Transverse colon (tissue), 4 donors: Measurements from ENCODE around the gene JARID2. TPM values are rescaled to one million over a fixed set of nuclear protein-coding genes. Genes with fewer than 3 reads are reported as not detected.

Source experiments
- DNase-seq: peaks from one replicate; pipeline ENCODE4 v3.0.0-alpha.2; 2019
- H3K27ac ChIP-seq, 4 donors: fragments of 200-600 bp; sonication (generic); 2 replicates each; pipeline ENCODE4 v1.5.1; 2016 to 2018; ENCODE audit warnings: inconsistent platforms in 4 of 4
- H3K27me3 ChIP-seq: fragments of 200-600 bp; sonication (generic); 2 replicates; pipeline ENCODE4 v1.5.1; 2017; ENCODE audit warnings: inconsistent platforms
- H3K36me3 ChIP-seq, 4 donors: fragments of 200-600 bp; sonication (generic); 2 replicates each; pipeline ENCODE4 v1.5.1; 2017 to 2019; ENCODE audit warnings: inconsistent platforms in 4 of 4
- H3K4me1 ChIP-seq, 4 donors: fragments of 200-600 bp; sonication (generic); 2 replicates each; pipeline ENCODE4 v1.5.1; 2017 to 2020; ENCODE audit warnings: inconsistent platforms in 4 of 4
- H3K4me3 ChIP-seq, 4 donors: fragments of 200-600 bp; sonication (generic); 1 replicate in 1 of 4; 2 replicates in 3 of 4; pipeline versions ENCODE4 v1.5.1 to v1.6.1; 2017 to 2019; ENCODE audit warnings: inconsistent platforms in 4 of 4
- H3K9me3 ChIP-seq, 2 donors: fragments of 200-600 bp; sonication (generic); 2 replicates each; pipeline ENCODE4 v1.5.1; 2017 to 2019; ENCODE audit warnings: inconsistent platforms in 2 of 2
- EP300 ChIP-seq: sonication (generic); formaldehyde crosslinking; IDR thresholded peaks from one replicate; pipeline ENCODE4 v1.6.1; 2017; ENCODE audit warnings: antibody characterized with exemption, low read depth
- POLR2A ChIP-seq: fragments of 450-650 bp; IDR thresholded peaks from one replicate; pipeline ENCODE4 v1.6.1; 2016; ENCODE audit warnings: antibody characterized with exemption, mild to moderate bottlenecking, moderate library complexity
- POLR2AphosphoS5 ChIP-seq, 3 donors: sonication (generic); formaldehyde crosslinking; IDR thresholded peaks; one replicate each; pipeline ENCODE4 v1.6.1; 2016; ENCODE audit warnings: antibody characterized with exemption in 3 of 3
- WGBS, 2 donors: methylation state at CpG; one replicate each; pipeline ENCODE4 v1.1.5; 2018; ENCODE audit warnings: low coverage in 1 of 2; 5-methylcytosine and 5-hydroxymethylcytosine counted together
- in situ Hi-C, 4 donors: fragments of 200-750 bp; cut with MboI; loops; one replicate each; pipeline versions ENCODE4 v1.15.0 to v1.15.1; 2017; ENCODE audit warnings: low sequenced_read_pairs in 3 of 4, low pct_ligation_motif_present in 1 of 4, low pct_unique_long_range_greater_than_20kb in 1 of 4
- intact Hi-C: fragments of 100-400 bp; cut with DNase I; formaldehyde crosslinking; loops from one replicate; pipeline ENCODE4 v1.15.1; 2023; ENCODE audit warnings: low total_unique reads
- total RNA-seq, 4 donors: library from RNA; depleted of rRNA; stranded (reverse); fragments of >200 nt; gene quantifications; one replicate each; pipeline ENCODE4 v1.1.0, GENCODE V29; 2016
- TF ChIP-seq, protein P1 (sequence below), 5 experiments: fragments of 200-600 bp in 3 of 5; fragments of 450-650 bp in 2 of 5; sonication (generic) in 3 of 5; IDR thresholded peaks; 1 replicate in 2 of 5; 2 replicates in 3 of 5; pipeline ENCODE4 v1.5.1; 2016 to 2017; ENCODE audit warnings: antibody characterized with exemption in 5 of 5, inconsistent platforms in 3 of 5, mild to moderate bottlenecking in 2 of 5, moderate library complexity in 1 of 5

The JARID2 gene
- total RNA-seq, 4 donors from 2014 or later = 9.4 to 18.7 (median 10.9) TPM

DNA sequence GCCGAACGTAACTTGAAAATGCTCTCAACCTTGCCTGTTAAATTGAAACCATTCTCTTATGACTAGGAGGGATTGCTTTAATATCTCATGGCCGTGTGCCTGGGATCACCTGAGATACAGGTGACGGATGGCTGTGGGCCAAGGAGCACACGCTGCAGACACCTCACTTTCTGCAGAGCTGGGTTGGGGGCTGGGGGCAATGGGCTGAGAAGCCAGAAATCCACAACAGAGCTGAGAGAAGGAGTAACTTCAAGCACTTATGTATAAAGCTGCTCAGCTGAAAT lies 246.1 kb downstream of the JARID2 start:
- Histone ChIP-seq H3K4me1 (peaks cover 3 to 14% (median 6%) of the 10 kb centered on the region in 4 donors), H3K27me3 (no peaks in the 10 kb centered on the region), H3K27ac (peak overlapping the region in 1 of 4 donors; percentile 6), H3K36me3 (peaks cover 0 to 18% (median 4%) of the 10 kb centered on the region in 4 donors), H3K9me3 (no peaks in the 10 kb centered on the region), H3K4me3 (no peak overlapping the region)
- intact Hi-C loops = loop anchor here (10.0 kb wide), 2 partner anchors 247 to 1277 kb away; partner anchors contain the start of gene JARID2
- TF ChIP-seq, protein P1, sequence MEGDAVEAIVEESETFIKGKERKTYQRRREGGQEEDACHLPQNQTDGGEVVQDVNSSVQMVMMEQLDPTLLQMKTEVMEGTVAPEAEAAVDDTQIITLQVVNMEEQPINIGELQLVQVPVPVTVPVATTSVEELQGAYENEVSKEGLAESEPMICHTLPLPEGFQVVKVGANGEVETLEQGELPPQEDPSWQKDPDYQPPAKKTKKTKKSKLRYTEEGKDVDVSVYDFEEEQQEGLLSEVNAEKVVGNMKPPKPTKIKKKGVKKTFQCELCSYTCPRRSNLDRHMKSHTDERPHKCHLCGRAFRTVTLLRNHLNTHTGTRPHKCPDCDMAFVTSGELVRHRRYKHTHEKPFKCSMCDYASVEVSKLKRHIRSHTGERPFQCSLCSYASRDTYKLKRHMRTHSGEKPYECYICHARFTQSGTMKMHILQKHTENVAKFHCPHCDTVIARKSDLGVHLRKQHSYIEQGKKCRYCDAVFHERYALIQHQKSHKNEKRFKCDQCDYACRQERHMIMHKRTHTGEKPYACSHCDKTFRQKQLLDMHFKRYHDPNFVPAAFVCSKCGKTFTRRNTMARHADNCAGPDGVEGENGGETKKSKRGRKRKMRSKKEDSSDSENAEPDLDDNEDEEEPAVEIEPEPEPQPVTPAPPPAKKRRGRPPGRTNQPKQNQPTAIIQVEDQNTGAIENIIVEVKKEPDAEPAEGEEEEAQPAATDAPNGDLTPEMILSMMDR (IDR thresholded peaks at IDR 0.05) = no peak
- no peak for TF ChIP-seq POLR2A
- DNase-seq = no peak
- in situ Hi-C loops = loop anchor here in 3 of 4 donors (25.0 kb wide), 1 partner anchor 1280 kb away; no protein-coding TSS in a partner anchor
- WGBS, 2 donors = 76 to 90% methylated on average over 5 of the region's 5 CpGs

DNA sequence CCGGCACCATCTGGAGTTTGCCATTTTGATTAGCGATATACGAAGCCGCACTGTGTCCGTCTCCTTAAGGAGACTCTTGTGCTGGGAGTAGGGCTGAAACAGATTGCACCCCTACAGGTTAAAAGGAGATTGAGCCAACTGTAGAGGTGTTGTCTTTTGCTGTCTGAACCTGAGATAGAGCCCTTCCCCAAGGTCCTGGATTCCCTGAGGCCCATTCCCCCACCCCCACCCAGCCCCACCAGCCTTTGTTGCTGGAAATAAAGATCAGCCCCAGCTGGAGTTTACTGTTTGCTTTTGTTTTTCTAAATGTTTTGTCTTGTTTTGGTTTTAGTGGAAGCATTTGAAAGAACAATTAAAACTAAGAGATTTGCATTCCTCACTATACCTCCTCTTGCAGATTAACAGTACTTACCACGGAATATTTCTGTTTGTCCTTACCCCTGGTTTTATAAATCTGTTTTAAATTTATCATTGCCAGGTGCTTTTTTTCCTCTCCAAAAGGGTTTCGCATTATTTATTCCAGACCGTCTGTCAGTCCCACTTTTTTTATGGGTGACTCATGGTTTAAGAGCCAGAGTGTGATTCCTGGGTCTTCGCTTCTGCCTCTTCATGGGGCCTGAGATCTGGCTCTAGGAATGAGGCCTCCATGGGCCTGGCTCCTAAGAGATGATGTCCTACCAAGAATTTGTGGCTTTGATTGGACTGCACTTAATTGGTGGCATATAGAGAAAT lies 247.7 kb downstream of the JARID2 start:
- no peaks in the 10 kb centered on the region for H3K27me3 ChIP-seq
- TF ChIP-seq, protein P1 (IDR thresholded peaks at IDR 0.05) = no peak
- no peak for TF ChIP-seq POLR2AphosphoS5 (IDR thresholded peaks at IDR 0.05)
- no peak for TF ChIP-seq EP300
- no peak for TF ChIP-seq POLR2A
- H3K4me3 ChIP-seq = no peak overlapping the region
- no peaks in the 10 kb centered on the region for H3K9me3 ChIP-seq
- WGBS, 2 donors = 82 to 90% methylated on average over 6 to 9 of the region's 9 CpGs
- H3K36me3 ChIP-seq = peaks cover 0 to 10% (median 5%) of the 10 kb centered on the region in 4 donors
- peaks cover 3 to 14% (median 6%) of the 10 kb centered on the region in 4 donors for H3K4me1 ChIP-seq
- intact Hi-C loops (loop anchor here (10.0 kb wide), 2 partner anchors 249 to 1279 kb away; partner anchors contain the start of gene JARID2), in situ Hi-C loops (loop anchor here in 3 of 4 donors (25.0 kb wide), 1 partner anchor 1281 kb away; no protein-coding TSS in a partner anchor)
- H3K27ac ChIP-seq = no peak overlapping the region
- no peak for DNase-seq

DNA sequence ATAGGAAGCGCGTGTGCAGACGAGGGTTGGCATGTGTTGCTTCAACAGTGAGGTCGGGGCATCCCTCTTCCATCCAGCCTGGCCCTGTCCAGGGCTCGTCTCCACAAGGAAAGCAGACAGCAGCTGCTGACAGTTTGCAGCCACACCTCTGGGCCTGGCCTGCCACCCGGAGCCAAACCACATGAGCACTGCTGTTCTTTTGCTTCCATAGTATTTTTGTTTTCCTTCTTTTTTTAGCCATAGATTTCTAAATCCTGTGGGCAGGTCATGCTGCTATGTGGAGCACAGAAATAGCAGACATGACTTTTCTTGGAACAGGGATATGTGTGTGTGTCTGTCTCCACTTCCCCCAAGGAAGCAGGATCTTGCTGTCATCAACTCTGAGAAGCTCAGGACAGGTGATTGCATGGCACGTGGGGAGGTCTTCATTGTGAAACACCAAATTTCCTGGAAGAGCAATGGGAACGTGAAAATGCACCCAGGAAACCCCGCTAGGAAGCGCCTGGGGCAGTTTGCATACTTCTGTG lies 249.6 kb downstream of the JARID2 start:
- H3K27me3 ChIP-seq = no peaks in the 10 kb centered on the region
- H3K36me3 ChIP-seq = peaks cover 0 to 10% (median 4%) of the 10 kb centered on the region in 4 donors
- 73 to 74% methylated on average over 3 to 10 of the region's 10 CpGs for WGBS, 2 donors
- H3K4me3 ChIP-seq = no peak overlapping the region
- intact Hi-C loops (loop anchor here (10.0 kb wide), 2 partner anchors 251 to 1281 kb away; partner anchors contain the start of gene JARID2), in situ Hi-C loops (loop anchor here in 3 of 4 donors (25.0 kb wide), 1 partner anchor 1283 kb away; no protein-coding TSS in a partner anchor)
- no peak for TF ChIP-seq POLR2AphosphoS5 (IDR thresholded peaks at IDR 0.05)
- no peak for TF ChIP-seq EP300
- TF ChIP-seq, protein P1 (IDR thresholded peaks at IDR 0.05) = no peak
- no peak for TF ChIP-seq POLR2A
- H3K4me1 ChIP-seq = peaks cover 3 to 14% (median 6%) of the 10 kb centered on the region in 4 donors
- no peak overlapping the region for H3K27ac ChIP-seq
- peak; percentile 5 for DNase-seq
- no peaks in the 10 kb centered on the region for H3K9me3 ChIP-seq

DNA sequence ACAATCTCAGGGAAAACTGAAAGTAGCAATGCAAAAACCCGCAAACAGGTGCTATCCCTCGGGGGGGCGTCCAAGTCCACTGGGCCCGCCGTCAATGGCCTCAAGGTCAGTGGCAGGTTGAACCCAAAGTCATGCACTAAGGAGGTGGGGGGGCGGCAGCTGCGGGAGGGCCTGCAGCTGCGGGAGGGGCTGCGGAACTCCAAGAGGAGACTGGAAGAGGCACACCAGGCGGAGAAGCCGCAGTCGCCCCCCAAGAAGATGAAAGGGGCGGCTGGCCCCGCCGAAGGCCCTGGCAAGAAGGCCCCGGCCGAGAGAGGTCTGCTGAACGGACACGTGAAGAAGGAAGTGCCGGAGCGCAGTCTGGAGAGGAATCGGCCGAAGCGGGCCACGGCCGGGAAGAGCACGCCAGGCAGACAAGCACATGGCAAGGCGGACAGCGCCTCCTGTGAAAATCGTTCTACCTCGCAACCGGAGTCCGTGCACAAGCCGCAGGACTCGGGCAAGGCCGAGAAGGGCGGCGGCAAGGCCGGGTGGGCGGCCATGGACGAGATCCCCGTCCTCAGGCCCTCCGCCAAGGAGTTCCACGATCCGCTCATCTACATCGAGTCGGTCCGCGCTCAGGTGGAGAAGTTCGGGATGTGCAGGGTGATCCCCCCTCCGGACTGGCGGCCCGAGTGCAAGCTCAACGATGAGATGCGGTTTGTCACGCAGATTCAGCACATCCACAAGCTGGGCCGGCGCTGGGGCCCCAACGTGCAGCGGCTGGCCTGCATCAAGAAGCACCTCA lies 250.7 kb downstream of the JARID2 start:
- DNase-seq = peak; percentile 6
- no peak for TF ChIP-seq POLR2AphosphoS5 (IDR thresholded peaks at IDR 0.05)
- TF ChIP-seq EP300 = no peak
- no peak for TF ChIP-seq POLR2A
- TF ChIP-seq, protein P1 (IDR thresholded peaks at IDR 0.05) = no peak
- Histone ChIP-seq H3K36me3 (peaks cover 0 to 15% (median 5%) of the 10 kb centered on the region in 4 donors), H3K4me1 (peaks cover 0 to 6% (median 4%) of the 10 kb centered on the region in 4 donors), H3K9me3 (no peaks in the 10 kb centered on the region), H3K27ac (no peak overlapping the region), H3K27me3 (no peaks in the 10 kb centered on the region), H3K4me3 (no peak overlapping the region)
- 94 to 96% methylated on average over 9 to 60 of the region's 60 CpGs for WGBS, 2 donors
- in situ Hi-C loops = loop anchor here in 3 of 4 donors (25.0 kb wide), 1 partner anchor 1284 kb away; no protein-coding TSS in a partner anchor
- intact Hi-C loops = loop anchor here (10.0 kb wide), 2 partner anchors 252 to 1282 kb away; partner anchors contain the start of gene JARID2
